GM12878 (cell line): Measurements from ENCODE around the gene ASB6. TPM values are rescaled to one million over a fixed set of nuclear protein-coding genes. Genes with fewer than 3 reads are reported as not detected.

Source experiments
- ATAC-seq: fragments of 200-7000 bp; cut with Tn5 transposase; 3 replicates; pipeline ENCODE4 v1.9.1; 2020; ENCODE audit warnings: mild to moderate bottlenecking, moderate library complexity
- BruUV-seq: library from RNA; stranded (reverse); fragments of 400-500 nt; replicated peaks from 2 replicates; lab custom pipeline; 2021; lab: Mats Ljungman, UMichigan
- CTCF ChIA-PET: fragments of 300-600 bp; sonication (Branson Sonifier 250); formaldehyde crosslinking; extraction: SDS; loops from one replicate; lab custom pipeline; 2021; ENCODE audit warnings: inconsistent platforms; lab: Yijun Ruan, JAX
- POLR2A ChIA-PET: fragments of 350-600 bp; formaldehyde crosslinking; extraction: SDS; loops from one replicate; lab custom pipeline; 2021; ENCODE audit warnings: inconsistent platforms; lab: Charles Lee
- RAD21 ChIA-PET: fragments of 300-600 bp; sonication (Branson Sonifier 250); formaldehyde crosslinking; loops from one replicate; lab custom pipeline; 2023; ENCODE audit warnings: antibody characterized with exemption; ENCODE audit not compliant: unreplicated experiment; lab: Charles Lee
- SMC1A ChIA-PET: fragments of 300-600 bp; sonication (Branson Sonifier 250); formaldehyde crosslinking; loops from one replicate; lab custom pipeline; 2023; ENCODE audit not compliant: unreplicated experiment, uncharacterized antibody; lab: Charles Lee
- DNase-seq: peaks from one replicate; pipeline ENCODE4 v3.0.0-alpha.2; 2011; ENCODE audit warnings: low read depth, low spot score
- FAIRE-seq: peaks from 3 replicates; lab custom pipeline; 2011; peaks lifted over from hg19 to GRCh38; lab: Jason Lieb, UNC
- H2AFZ ChIP-seq: 2 replicates; pipeline ENCODE4 v1.6.0; 2011; ENCODE audit warnings: low read depth, low read length, control low read depth; ENCODE audit not compliant: control insufficient read depth
- H3K27ac ChIP-seq: 2 replicates; pipeline ENCODE4 v1.5.1; 2011; ENCODE audit warnings: control low read depth; ENCODE audit not compliant: control insufficient read depth, insufficient read depth
- H3K27me3 ChIP-seq, 2 experiments: replicated peaks in 1 of 2; 2 replicates each; pipeline versions ENCODE4 v1.6.0 to v1.6.1; 2011; ENCODE audit warnings: low read length in 1 of 2; ENCODE audit not compliant: control insufficient read depth in 2 of 2, insufficient read depth in 2 of 2
- H3K36me3 ChIP-seq, 2 experiments: 2 replicates each; pipeline ENCODE4 v1.5.1; 2011; ENCODE audit warnings: low read length in 1 of 2; ENCODE audit not compliant: control insufficient read depth in 2 of 2, insufficient read depth in 2 of 2
- H3K4me1 ChIP-seq: 2 replicates; pipeline ENCODE4 v1.6.1; 2011; ENCODE audit warnings: mild to moderate bottlenecking, low read length, moderate library complexity, mixed read lengths; ENCODE audit not compliant: control insufficient read depth, insufficient read depth
- H3K4me2 ChIP-seq: 2 replicates; pipeline ENCODE4 v1.6.0; 2011; ENCODE audit warnings: control low read depth; ENCODE audit not compliant: control insufficient read depth, insufficient read depth
- H3K4me3 ChIP-seq: fragments of 200-600 bp; sonication (generic); 2 replicates; pipeline ENCODE4 v1.5.1; 2016
- H3K79me2 ChIP-seq: 2 replicates; pipeline ENCODE4 v1.6.0; 2011; ENCODE audit warnings: low read length; ENCODE audit not compliant: control insufficient read depth, insufficient read depth
- H3K9ac ChIP-seq: 2 replicates; pipeline ENCODE4 v1.8.0; 2011; ENCODE audit warnings: low read length, control low read depth, mixed read lengths; ENCODE audit not compliant: control insufficient read depth, insufficient read depth
- H3K9me3 ChIP-seq: replicated peaks from 3 replicates; pipeline ENCODE4 v1.5.1; 2011; ENCODE audit warnings: mild to moderate bottlenecking, low read length; ENCODE audit not compliant: control insufficient read depth, insufficient read depth
- H4K20me1 ChIP-seq: 2 replicates; pipeline ENCODE4 v1.6.0; 2011; ENCODE audit not compliant: control insufficient read depth, insufficient read depth
- EGR1 ChIP-seq, 2 experiments: IDR thresholded peaks; 1 replicate in 1 of 2; 2 replicates in 1 of 2; pipeline ENCODE4 v1.6.1; 2011 to 2012; ENCODE audit warnings: low read depth in 2 of 2, low read length in 2 of 2, borderline replicate concordance in 1 of 2, mild to moderate bottlenecking in 1 of 2, moderate library complexity in 1 of 2
- MTA2 ChIP-seq: fragments of 450-650 bp; IDR thresholded peaks from 2 replicates; pipeline ENCODE4 v1.6.1; 2016; ENCODE audit warnings: low read depth, mild to moderate bottlenecking, moderate library complexity
- RBBP5 ChIP-seq: fragments of 200-600 bp; sonication (generic); conservative IDR thresholded peaks from 2 replicates; pipeline ENCODE4 v1.6.1; 2016
- RELB ChIP-seq: fragments of 450-650 bp; IDR thresholded peaks from 2 replicates; pipeline ENCODE4 v1.6.1; 2017; ENCODE audit warnings: low read depth, mild to moderate bottlenecking, moderate library complexity
- SMARCA5 ChIP-seq: fragments of 450-650 bp; IDR thresholded peaks from 2 replicates; pipeline ENCODE4 v1.6.1; 2017; ENCODE audit warnings: mild to moderate bottlenecking
- ZBTB33 ChIP-seq: fragments of 450-650 bp; IDR thresholded peaks from 2 replicates; pipeline ENCODE4 v1.6.1; 2017; ENCODE audit warnings: mild to moderate bottlenecking
- WGBS: methylation state at CpG from one replicate; pipeline ENCODE4 v1.1.6; 2016; ENCODE audit warnings: low lambda C conversion rate; ENCODE audit not compliant: insufficient replicate concordance, insufficient coverage; ENCODE audit errors: missing lambda C conversion rate; 5-methylcytosine and 5-hydroxymethylcytosine counted together
- in situ Hi-C: fragments of 300-500 bp; cut with MboI; formaldehyde crosslinking; loops from 9 replicates; pipeline ENCODE4 v1.14.3; 2018; ENCODE audit warnings: mixed read lengths
- intact Hi-C: fragments of 100-400 bp; cut with micrococcal nuclease; formaldehyde crosslinking; loops from one replicate; pipeline ENCODE4 v1.14.2; 2022; ENCODE audit not compliant: unreplicated experiment
- polyA plus RNA-seq, 11 experiments: library from polyadenylated mRNA; depleted of rRNA in 4 of 11; unstranded in 6 of 11; stranded (reverse) in 5 of 11; fragments of >200 nt; fragmentation: Nextera tagmentation in 4 of 11; fragmentation: Illumina TruSeq in 1 of 11; extraction: Ambion mirVana in 4 of 11; extraction: Trizol in 1 of 11; gene quantifications; 1 replicate in 1 of 11; 2 replicates in 10 of 11; pipeline versions ENCODE4 v1.2.1 to v1.2.3, GENCODE V29; 2011 to 2016; ENCODE audit warnings: inconsistent platforms in 2 of 11, missing spikeins in 2 of 11, low read depth in 1 of 11
- total RNA-seq, 4 experiments: library from RNA; depleted of rRNA in 3 of 4; stranded (reverse); fragments of >200 nt in 3 of 4; fragmentation: Illumina TruSeq in 1 of 4; extraction: Trizol in 1 of 4; gene quantifications; 2 replicates each; pipeline versions ENCODE4 v1.2.1 to v1.2.3, GENCODE V29; 2013 to 2021

Gene ASB6
- total and polyA plus RNA-seq, 10 of the 15 experiments (the other 5 are each of a cell fraction or from before 2014, with no cell fraction given), result 0.80 to 18.2 (median 9.9) TPM

DNA sequence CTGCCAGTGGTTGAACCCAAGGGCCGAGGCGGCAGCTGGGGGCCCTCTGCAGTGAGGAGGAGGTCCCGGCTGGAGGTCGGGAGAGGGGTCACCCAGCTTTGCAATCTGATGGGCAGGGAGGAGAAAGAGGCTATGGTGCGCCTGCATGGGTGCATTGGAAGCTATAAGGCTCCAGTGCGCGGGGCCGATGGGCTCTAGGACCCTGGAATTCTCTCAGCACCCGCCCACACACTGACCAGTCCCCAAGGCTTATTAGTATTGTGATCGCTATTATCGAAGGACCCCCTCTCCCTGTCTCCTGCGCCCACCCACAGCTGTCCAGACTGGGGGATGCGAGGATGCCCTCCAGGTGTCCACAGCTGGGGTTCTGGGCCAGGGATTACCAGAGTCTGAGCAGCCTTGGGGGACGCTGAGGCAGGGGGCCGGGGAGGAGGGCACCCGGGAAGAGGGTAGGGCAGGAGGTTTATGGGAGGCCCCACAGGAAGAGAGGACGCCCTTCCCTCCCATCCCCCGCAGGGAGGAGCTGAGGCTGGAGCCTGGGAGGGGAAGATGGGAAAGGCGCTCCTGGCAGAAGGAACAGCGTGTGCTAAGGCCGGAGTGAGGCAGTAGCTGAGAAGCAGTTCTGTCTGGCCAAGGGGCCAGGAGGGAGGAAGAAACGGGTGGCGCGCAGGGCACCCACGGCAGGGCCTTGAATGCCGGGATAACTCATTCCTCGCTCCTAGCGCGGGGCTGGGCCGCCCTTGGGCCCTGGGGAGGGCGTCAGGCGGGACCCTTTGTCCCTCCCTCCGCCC, 45.2 kb downstream of the ASB6 start:
- ChIA-PET CTCF (interaction anchor here (0.5 to 3.4 kb wide), 19 partner anchors 9 to 1179 kb away, joined by 3 to 18 read pairs (median 5); partner anchors contain the start of gene NTMT1), SMC1A (interaction anchor here (0.7 to 4.1 kb wide), 7 partner anchors 10 to 458 kb away, joined by 3 to 75 read pairs (median 3); no protein-coding TSS in a partner anchor), POLR2A (interaction anchor here (0.8 to 4.2 kb wide), 9 partner anchors 10 to 456 kb away, joined by 3 to 70 read pairs (median 5); partner anchors contain the start of gene IER5L), RAD21 (interaction anchor here (0.6 to 3.4 kb wide), 13 partner anchors 12 to 457 kb away, joined by 3 to 61 read pairs (median 5); partner anchors contain the start of gene IER5L)
- peak overlapping the region; percentile 7; the same call in 1 of the 2 replicates for H3K9ac ChIP-seq
- H3K36me3 ChIP-seq, result no peaks in the 10 kb centered on the region
- no peak overlapping the region; the same call in 1 of the 2 replicates for H2AFZ ChIP-seq
- no peak for DNase-seq
- no peaks in the 10 kb centered on the region for H3K79me2 ChIP-seq
- BruUV-seq, result no TSS peak
- no peak overlapping the region for H3K27ac ChIP-seq
- ATAC-seq, result peak; percentile 62
- H3K4me2 ChIP-seq, result peak overlapping the region; percentile 63; the same call in 1 of the 2 replicates
- no peak for FAIRE-seq
- TF ChIP-seq RELB (0 out of 2 replicates have a peak, but pooled peaks have one; percentile 30), EGR1 (IDR thresholded peaks at IDR 0.05; ENCODE audit: borderline replicate concordance in 1 of 2, low read depth in 2 of 2, low read length in 2 of 2) (peak in 1 of 2 experiments; percentile 21; a peak in 1 of 3 replicates), MTA2 (0 out of 2 replicates have a peak, but pooled peaks have one; percentile 14), ZBTB33 (peak; percentile 89), SMARCA5 (0 out of 2 replicates have a peak, but pooled peaks have one; percentile 23), RBBP5 (no peak)
- H3K9me3 ChIP-seq, result no peaks in the 10 kb centered on the region
- H3K27me3 ChIP-seq, result no peaks in the 10 kb centered on the region
- WGBS, result 74% methylated on average over 25 of the region's 33 CpGs
- no peak overlapping the region for H3K4me3 ChIP-seq
- peaks cover 20% of the 10 kb centered on the region for H3K4me1 ChIP-seq
- intact Hi-C loops, result no loop called here
- in situ Hi-C loops, result no loop called here
- no peaks in the 10 kb centered on the region for H4K20me1 ChIP-seq
